Measurements from ENCODE around the gene NT5DC1.

GRCh38 chr6:116139917-116140316, 39.3 kb downstream of the NT5DC1 start:
- TF ChIP-seq GATA2 (IDR thresholded peaks at IDR 0.05; ENCODE audit: low read depth, low read length) (no peak), GATA3 (IDR thresholded peaks at IDR 0.05; ENCODE audit: low read depth, low read length) (no peak)

All from SH-SY5Y (cell line).